ENCODE data around the gene RXRG.

Gene RXRG

DNA sequence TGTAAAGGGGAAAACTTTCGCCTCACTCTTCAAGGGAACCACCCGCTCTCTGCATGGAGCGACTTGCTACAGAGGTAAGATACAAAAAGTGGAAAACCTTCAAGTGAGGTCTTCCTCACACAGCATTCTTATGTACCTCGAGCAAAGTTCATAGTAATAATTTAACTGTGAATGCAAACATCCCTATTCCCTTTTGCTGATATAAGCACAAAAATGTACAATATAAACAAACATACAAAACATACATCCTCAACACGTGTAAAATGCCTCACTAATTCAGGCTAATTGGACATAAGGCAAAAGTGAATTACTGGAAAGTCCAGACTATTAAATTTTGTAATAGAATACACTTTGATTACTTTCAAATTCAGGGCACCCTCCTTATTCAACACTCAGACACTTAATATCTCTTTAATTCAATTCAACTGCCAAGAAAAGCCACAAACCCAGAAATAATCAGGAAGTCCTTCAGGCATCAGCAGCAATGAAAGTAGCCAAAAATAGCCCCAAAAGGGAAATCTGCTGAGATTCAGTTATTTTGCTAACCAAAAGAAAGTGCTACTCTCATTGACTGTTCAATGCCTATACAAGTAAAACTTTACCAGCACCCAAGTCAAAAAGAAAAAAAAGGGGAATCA, 73.2 kb downstream of the RXRG start:
- H3K27ac ChIP-seq = no peak overlapping the region
- TF ChIP-seq CTCF (conservative IDR thresholded peaks at IDR 0.05) = no peak
- no peak for TF ChIP-seq ZFX (IDR thresholded peaks at IDR 0.05)

DNA sequence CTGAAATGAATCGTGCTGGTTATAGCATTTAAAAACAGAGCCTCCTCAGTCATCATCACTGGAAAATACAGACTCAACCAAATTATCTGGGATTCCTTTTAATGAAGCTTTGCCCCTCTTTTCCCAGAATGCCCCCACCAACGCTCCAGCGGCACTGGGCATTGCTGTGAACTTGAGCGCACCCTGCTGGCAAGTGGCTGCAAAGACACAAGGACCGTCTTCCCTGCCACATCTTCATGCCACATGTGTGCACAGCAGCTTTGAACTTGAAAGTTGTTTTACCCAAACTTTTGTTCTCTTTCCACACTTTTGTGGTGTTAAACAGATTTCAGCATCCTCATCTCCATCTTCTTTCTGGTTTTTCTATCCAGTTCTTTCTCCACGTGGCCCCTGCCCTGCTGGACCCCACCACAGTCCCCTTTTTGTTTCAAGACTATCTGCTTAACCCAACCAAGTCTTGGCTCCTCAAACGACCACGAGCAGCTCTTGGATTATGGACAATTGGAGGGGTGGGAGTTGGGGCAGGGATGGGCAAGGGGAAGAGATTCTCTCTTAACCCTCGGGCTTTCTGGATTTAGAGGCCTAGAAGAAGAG, 75.6 kb downstream of the RXRG start:
- no peak overlapping the region for H3K27ac ChIP-seq
- TF ChIP-seq CTCF (conservative IDR thresholded peaks at IDR 0.05) (peak; percentile 96), ZFX (IDR thresholded peaks at IDR 0.05) (no peak)

- TF ChIP-seq CTCF (conservative IDR thresholded peaks at IDR 0.05) = peak; percentile 98
- TF ChIP-seq ZFX (IDR thresholded peaks at IDR 0.05) = no peak
- H3K27ac ChIP-seq = no peak overlapping the region
Measured at GRCh38 chr1:165367375-165367993, 77.4 kb downstream of the RXRG start.

DNA sequence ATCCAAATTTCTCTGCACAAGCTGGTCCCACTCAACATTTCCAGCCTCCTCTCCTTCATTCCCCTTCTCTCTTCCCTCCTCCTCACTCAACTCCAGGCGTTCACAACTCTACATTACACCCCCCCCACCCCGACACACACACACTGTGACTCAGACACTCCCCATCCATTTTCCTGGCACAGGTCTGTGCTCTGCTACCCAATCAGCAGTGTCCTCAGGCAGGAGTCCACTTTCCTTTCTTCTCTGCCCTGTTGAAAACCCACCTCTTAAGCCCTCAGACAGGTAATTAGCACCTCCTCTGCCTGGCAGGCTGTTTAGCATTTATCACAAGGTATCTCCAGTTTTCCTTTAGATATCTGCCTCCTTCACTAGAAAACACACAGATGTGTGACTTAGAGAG, 79.6 kb downstream of the RXRG start:
- no peak for TF ChIP-seq CTCF (conservative IDR thresholded peaks at IDR 0.05)
- TF ChIP-seq ZFX (IDR thresholded peaks at IDR 0.05) = no peak

GRCh38 chr1:165364568-165365133, 80.3 kb downstream of the RXRG start:
- TF ChIP-seq ZFX (IDR thresholded peaks at IDR 0.05) (no peak), CTCF (conservative IDR thresholded peaks at IDR 0.05) (no peak)
- no peak overlapping the region for H3K27ac ChIP-seq

More for the DNA sequence above, 79.6 kb downstream of the RXRG start:
- H3K27ac ChIP-seq = no peak overlapping the region

DNA sequence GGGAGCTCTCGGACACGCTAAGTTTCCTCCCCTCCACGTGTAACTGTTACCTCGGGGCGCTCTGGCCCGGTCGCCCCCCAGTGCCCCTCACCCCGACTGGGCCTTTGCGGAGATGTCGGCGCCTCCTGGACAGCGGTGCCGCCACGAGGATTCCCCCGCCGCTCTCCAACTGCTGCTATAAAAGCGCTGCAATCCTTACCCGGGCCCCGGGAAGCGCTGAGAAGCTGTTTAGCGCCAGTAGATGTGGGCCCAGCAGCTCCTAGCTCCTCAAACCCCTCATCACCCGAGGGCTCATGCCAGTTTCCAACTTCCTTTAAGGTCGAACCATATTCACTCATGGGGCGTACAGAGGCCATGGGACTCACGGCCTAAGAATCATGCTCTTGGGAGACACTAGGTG, 88.0 kb downstream of the RXRG start:
- TF ChIP-seq ZFX (IDR thresholded peaks at IDR 0.05) = no peak
- TF ChIP-seq CTCF (conservative IDR thresholded peaks at IDR 0.05) = no peak
- no peak overlapping the region for H3K27ac ChIP-seq

Data from C4-2B (cell line).